ENCODE measurements around the gene PGBD5. TPM values are rescaled to one million over a fixed set of nuclear protein-coding genes. Genes with fewer than 3 reads are reported as not detected.
A peak's percentile ranks its signal among the peaks of the same experiment; 100 is the strongest.

Gene PGBD5
- total and polyA plus RNA-seq, 8 donors = 2.8 to 17.2 (median 10.4) TPM

GRCh38 chr1:230345139-230345885 lies 80.8 kb downstream of the PGBD5 start:
- Histone ChIP-seq H3K36me3 (no peaks in the 10 kb centered on the region), H3K27me3 (no peaks in the 10 kb centered on the region), H3K9me3 (no peaks in the 10 kb centered on the region), H3K4me3 (no peak overlapping the region), H3K4me1 (peaks cover 8 to 20% (median 12%) of the 10 kb centered on the region in 3 donors), H3K27ac (no peak overlapping the region)
- no peak for TF ChIP-seq CTCF (IDR thresholded peaks at IDR 0.05)
- intact Hi-C loops (cut with DNase I) = no loop called here
- DNase-seq (peak in 1 of 6 donors; percentile 36), ATAC-seq (peak in 3 of 4 donors; percentile 19 to 45 (median 29)), FAIRE-seq (no peak)
- WGBS, 2 donors = 32 to 40% methylated on average over 7 of the region's 7 CpGs

GRCh38 chr1:230342699-230343098 lies 83.4 kb downstream of the PGBD5 start:
- no peak for ATAC-seq
- H3K27me3 ChIP-seq = no peaks in the 10 kb centered on the region
- no peak for TF ChIP-seq CTCF (IDR thresholded peaks at IDR 0.05)
- DNase-seq = no peak
- no peak overlapping the region for H3K27ac ChIP-seq
- no peaks in the 10 kb centered on the region for H3K9me3 ChIP-seq
- H3K4me3 ChIP-seq = no peak overlapping the region
- peaks cover 0 to 8% (median 0%) of the 10 kb centered on the region in 3 donors for H3K4me1 ChIP-seq
- no peaks in the 10 kb centered on the region for H3K36me3 ChIP-seq
- no peak for FAIRE-seq
- intact Hi-C loops (cut with DNase I) = no loop called here
- 86 to 87% methylated on average over 2 of the region's 2 CpGs for WGBS, 2 donors

GRCh38 chr1:230342019-230342418 lies 84.1 kb downstream of the PGBD5 start:
- FAIRE-seq = no peak
- intact Hi-C loops (cut with DNase I) = no loop called here
- DNase-seq = no peak
- Histone ChIP-seq H3K36me3 (peaks cover 0 to under 1% (median 0%) of the 10 kb centered on the region in 3 donors), H3K4me3 (no peak overlapping the region), H3K27ac (no peak overlapping the region), H3K27me3 (no peaks in the 10 kb centered on the region), H3K9me3 (no peaks in the 10 kb centered on the region), H3K4me1 (peaks cover 0 to 6% (median 0%) of the 10 kb centered on the region in 3 donors)
- 54 to 65% methylated on average over 3 of the region's 3 CpGs for WGBS, 2 donors
- peak in 1 of 4 donors; percentile 71 for ATAC-seq
- no peak for TF ChIP-seq CTCF (IDR thresholded peaks at IDR 0.05)

GRCh38 chr1:230341162-230341546 lies 85.0 kb downstream of the PGBD5 start:
- H3K27me3 ChIP-seq = no peaks in the 10 kb centered on the region
- no peaks in the 10 kb centered on the region for H3K9me3 ChIP-seq
- H3K4me1 ChIP-seq = peaks cover 0 to 4% (median 0%) of the 10 kb centered on the region in 3 donors
- H3K27ac ChIP-seq = no peak overlapping the region
- WGBS, 2 donors = 57 to 62% methylated on average over 3 of the region's 3 CpGs
- no peak for FAIRE-seq
- no peak for DNase-seq
- ATAC-seq = no peak
- no peak overlapping the region for H3K4me3 ChIP-seq
- peaks cover 0 to 6% (median 0%) of the 10 kb centered on the region in 3 donors for H3K36me3 ChIP-seq
- TF ChIP-seq CTCF (IDR thresholded peaks at IDR 0.05) = no peak
- intact Hi-C loops (cut with DNase I) = no loop called here

GRCh38 chr1:230340526-230341161 lies 85.5 kb downstream of the PGBD5 start:
- Histone ChIP-seq H3K9me3 (no peaks in the 10 kb centered on the region), H3K36me3 (peaks cover 0 to 6% (median 0%) of the 10 kb centered on the region in 3 donors), H3K27ac (no peak overlapping the region), H3K27me3 (no peaks in the 10 kb centered on the region), H3K4me1 (peaks cover 0 to 1% (median 0%) of the 10 kb centered on the region in 3 donors), H3K4me3 (no peak overlapping the region)
- ATAC-seq (no peak), FAIRE-seq (no peak), DNase-seq (no peak)
- intact Hi-C loops (cut with DNase I) = no loop called here
- TF ChIP-seq CTCF (IDR thresholded peaks at IDR 0.05) = no peak
- 78 to 80% methylated on average over 7 of the region's 7 CpGs for WGBS, 2 donors

Measured in pancreas (tissue), 10 donors.